ENCODE measurements around the gene RXRG. TPM values are rescaled to one million over a fixed set of nuclear protein-coding genes. Genes with fewer than 3 reads are reported as not detected.

The RXRG gene
- total RNA-seq, 4 donors from 2014 or later, result 0.17 to 1.5 TPM; not detected in 2

DNA sequence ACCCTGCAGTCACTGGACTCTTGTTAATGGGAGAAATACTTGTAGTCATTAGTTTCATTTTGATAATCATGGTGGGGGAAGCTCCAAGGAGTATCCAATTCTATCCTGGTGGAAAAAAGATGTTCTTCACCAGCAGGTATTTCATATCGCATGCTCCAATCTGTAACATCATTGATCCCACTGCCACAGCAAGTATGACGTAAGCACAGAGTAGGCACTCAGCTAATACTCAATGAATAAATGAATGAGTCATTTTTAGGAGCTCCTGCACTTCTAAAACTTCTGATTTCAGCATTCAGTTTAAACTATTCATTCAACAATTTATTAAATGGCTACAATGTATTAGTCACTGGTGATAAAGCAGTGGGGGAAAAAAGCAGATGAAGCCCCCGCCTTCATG is 30.3 kb downstream of the RXRG start:
- TF ChIP-seq, protein P1, sequence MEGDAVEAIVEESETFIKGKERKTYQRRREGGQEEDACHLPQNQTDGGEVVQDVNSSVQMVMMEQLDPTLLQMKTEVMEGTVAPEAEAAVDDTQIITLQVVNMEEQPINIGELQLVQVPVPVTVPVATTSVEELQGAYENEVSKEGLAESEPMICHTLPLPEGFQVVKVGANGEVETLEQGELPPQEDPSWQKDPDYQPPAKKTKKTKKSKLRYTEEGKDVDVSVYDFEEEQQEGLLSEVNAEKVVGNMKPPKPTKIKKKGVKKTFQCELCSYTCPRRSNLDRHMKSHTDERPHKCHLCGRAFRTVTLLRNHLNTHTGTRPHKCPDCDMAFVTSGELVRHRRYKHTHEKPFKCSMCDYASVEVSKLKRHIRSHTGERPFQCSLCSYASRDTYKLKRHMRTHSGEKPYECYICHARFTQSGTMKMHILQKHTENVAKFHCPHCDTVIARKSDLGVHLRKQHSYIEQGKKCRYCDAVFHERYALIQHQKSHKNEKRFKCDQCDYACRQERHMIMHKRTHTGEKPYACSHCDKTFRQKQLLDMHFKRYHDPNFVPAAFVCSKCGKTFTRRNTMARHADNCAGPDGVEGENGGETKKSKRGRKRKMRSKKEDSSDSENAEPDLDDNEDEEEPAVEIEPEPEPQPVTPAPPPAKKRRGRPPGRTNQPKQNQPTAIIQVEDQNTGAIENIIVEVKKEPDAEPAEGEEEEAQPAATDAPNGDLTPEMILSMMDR (IDR thresholded peaks at IDR 0.05; ENCODE audit: low read depth), result no peak

DNA sequence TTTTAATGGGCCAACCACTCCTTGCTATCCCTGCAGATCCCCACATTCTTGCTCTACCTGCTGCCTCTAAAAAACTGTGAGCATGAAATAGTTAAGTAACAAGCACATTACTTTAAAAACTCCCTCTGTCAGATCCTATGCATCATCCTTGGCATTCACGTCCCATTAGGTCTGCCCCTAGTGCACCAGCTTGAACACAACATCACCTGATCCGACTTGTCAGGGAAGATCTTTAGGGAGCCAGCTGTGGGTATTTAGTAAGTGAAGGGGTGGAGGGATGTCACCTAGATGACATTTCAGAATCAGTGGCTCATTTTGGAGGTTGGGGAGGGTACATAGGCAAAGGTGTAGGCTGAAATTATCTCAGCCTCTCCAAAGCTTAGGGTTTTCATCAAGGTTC is 33.5 kb downstream of the RXRG start:
- TF ChIP-seq, protein P1 (IDR thresholded peaks at IDR 0.05; ENCODE audit: low read depth), result no peak

DNA sequence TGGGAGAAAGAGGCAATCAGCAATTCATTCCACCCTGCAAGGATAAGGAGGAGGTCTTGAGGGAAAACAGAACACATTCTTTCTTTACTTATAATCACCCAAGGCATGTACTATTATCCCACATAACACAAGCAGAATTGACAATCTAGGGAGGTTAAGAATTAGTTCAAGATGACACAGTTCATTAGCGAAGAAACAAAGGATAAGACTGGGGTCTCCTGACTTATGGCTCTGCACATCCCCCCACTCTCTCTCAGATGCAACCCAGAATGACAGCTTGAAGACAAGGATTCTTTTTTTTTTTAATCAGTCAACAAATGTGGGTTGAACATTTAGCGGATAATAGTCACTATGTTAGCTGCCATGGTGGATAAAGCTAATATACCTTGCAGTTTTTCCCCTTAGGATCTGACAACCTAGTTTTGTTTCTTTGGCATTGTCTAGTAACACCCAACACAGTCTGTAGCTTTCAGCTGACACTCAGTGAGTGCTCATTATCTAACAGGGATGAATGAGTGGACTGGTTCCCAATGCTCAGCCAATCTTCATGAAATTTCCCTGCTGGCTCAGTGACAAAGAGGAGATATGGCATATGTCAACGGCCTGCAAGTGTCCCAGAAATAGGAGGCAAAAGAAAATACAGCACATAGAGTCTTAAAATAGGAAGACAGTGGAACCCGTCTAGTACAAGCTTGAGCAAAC is 35.1 kb downstream of the RXRG start:
- TF ChIP-seq, protein P1 (IDR thresholded peaks at IDR 0.05; ENCODE audit: low read depth), result no peak

DNA sequence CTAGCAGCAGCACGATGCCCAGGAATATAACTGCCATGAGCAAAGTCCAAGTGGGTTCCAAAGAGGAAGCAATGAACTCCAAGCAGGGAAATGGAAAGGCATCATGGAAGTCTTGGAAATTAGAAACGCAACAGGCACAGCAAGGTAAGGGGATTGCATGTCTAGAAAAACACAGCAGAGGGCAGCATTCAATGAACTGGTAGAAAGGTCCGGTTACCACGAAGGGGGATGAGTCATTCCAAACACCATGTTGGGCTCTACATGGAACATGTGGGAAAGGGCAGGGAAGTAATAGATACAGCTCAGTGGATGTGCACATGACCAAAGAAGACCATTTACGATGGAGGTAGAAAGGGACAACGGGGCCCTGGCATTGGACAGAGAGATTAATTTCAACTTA is 36.4 kb downstream of the RXRG start:
- TF ChIP-seq, protein P1 (IDR thresholded peaks at IDR 0.05; ENCODE audit: low read depth), result no peak

DNA sequence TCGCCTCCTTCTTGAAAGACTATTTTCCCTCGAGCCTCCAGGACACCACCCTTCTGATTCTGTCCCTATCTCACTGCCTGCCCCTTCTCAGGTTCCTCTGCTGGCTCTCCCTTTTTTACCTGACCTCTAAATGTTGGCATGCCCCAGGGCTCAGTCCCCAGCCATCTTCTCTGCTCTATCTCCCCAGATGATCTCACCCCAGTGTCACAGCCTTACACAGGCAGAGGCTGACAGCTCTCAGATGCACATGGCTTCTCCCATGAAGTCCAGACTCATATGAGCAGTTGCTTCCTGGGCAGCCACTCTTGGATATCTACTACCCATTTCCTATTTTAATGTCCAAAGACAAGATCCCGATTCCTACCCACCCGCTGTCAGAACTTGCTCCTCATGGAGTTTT is 37.5 kb downstream of the RXRG start:
- TF ChIP-seq, protein P1 (IDR thresholded peaks at IDR 0.05; ENCODE audit: low read depth), result no peak

DNA sequence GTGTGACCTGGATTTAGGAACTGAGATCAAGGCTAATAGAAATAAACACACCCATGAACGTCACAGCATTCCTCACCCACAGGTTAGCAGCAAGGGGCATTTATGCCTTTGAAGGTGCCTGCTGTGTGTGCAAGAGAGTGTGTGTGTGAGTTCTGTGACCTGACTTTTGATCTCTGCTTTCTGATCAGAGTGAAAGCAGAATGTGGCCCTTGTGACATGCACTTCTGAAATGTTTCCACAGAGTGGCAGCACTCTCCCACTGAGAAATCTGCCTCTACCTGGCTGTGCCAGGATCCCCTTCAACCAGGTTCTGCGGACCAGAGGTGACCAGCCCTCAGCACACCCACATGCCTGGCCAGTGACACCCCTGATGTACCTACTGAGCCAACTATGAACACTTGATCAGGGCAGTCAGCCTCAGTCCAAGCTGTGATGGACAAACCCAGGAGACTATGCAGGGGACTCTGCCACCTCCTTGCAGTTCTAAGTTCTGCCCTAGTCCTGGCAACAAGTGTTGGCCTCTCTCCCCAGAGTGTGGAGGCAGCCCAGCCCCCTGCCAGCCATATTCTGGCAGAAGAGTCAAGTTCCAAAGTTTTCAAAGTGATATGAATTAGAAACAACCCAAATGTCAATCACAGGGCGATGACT is 41.0 kb downstream of the RXRG start:
- TF ChIP-seq, protein P1 (IDR thresholded peaks at IDR 0.05; ENCODE audit: low read depth), result no peak

DNA sequence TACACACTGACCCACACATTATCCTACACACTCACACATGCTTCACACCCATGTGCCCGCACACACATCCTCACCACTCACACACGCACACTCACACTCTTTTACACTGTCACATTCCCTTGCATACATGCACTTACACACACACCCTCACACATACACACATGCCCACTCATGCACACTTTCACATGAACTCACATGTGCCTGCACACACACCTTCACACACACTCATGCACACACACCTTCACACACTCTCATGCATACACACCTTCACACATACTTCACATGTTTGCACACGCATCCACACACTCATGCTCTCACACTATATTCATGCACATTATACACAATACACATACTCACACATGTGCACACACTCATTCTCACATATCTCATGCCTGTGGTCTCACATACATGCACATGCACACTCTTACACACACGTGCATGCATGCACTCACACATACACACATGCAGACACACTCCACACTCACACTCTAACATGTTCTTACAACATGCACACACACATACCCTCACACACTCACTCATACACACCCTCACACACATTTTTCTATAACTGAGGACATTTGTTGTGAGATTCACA is 42.3 kb downstream of the RXRG start:
- TF ChIP-seq, protein P1 (IDR thresholded peaks at IDR 0.05; ENCODE audit: low read depth), result no peak
